Activated naive CD4-positive, alpha-beta T cell treated with anti-CD3 and anti-CD28 coated beads for 36 hours (primary cell): ENCODE data around the gene UBE2E2. TPM values are rescaled to one million over a fixed set of nuclear protein-coding genes. Genes with fewer than 3 reads are reported as not detected.

Source experiments
- CTCF ChIA-PET: fragments of 350-600 bp; sonication (Branson Sonifier 250); formaldehyde crosslinking; loops from one replicate; lab custom pipeline; 2021; ENCODE audit warnings: antibody characterized with exemption; lab: Charles Lee
- DNase-seq: peaks from one replicate; pipeline ENCODE4 v3.0.0-alpha.2; 2020
- H3K27ac Mint-ChIP-seq: one replicate; pipeline ENCODE4 v1.8.0; 2021; ENCODE audit warnings: mild to moderate bottlenecking, mixed read lengths
- H3K27me3 Mint-ChIP-seq: one replicate; pipeline ENCODE4 v1.8.0; 2021; ENCODE audit warnings: low read depth, mixed read lengths
- H3K36me3 Mint-ChIP-seq: one replicate; pipeline ENCODE4 v1.8.0; 2021; ENCODE audit warnings: low read depth, mixed read lengths
- H3K4me1 Mint-ChIP-seq: one replicate; pipeline ENCODE4 v1.8.0; 2021; ENCODE audit warnings: low read depth, mixed read lengths
- H3K4me3 Mint-ChIP-seq: one replicate; pipeline ENCODE4 v1.8.0; 2021; ENCODE audit warnings: mild to moderate bottlenecking, moderate library complexity, mixed read lengths
- H3K9me3 Mint-ChIP-seq: one replicate; pipeline ENCODE4 v1.8.0; 2021; ENCODE audit warnings: mixed read lengths
- intact Hi-C: fragments of 100-400 bp; cut with micrococcal nuclease; formaldehyde crosslinking; loops from one replicate; pipeline ENCODE4 v1.15.1; 2023
- total RNA-seq, 2 experiments: library from RNA; stranded (reverse); gene quantifications; one replicate each; pipeline ENCODE4 v1.2.3, GENCODE V29; 2021

Gene UBE2E2
- total RNA-seq, 2 experiments from 2014 or later: 11.6 to 14.0 TPM

- Mint-ChIP-seq H3K4me3 (no peak overlapping the region), H3K27ac (no peak overlapping the region), H3K9me3 (no peaks in the 10 kb centered on the region), H3K4me1 (no peaks in the 10 kb centered on the region), H3K36me3 (peaks cover under 1% of the 10 kb centered on the region), H3K27me3 (no peaks in the 10 kb centered on the region)
- CTCF ChIA-PET: no interaction called here
- no peak for DNase-seq
- intact Hi-C loops: no loop called here
Measured at GRCh38 chr3:23527326-23527725, 324.2 kb downstream of the UBE2E2 start.

- Mint-ChIP-seq H3K9me3 (no peaks in the 10 kb centered on the region), H3K4me3 (no peak overlapping the region), H3K27me3 (no peaks in the 10 kb centered on the region), H3K36me3 (peaks cover 6% of the 10 kb centered on the region), H3K27ac (no peak overlapping the region), H3K4me1 (no peaks in the 10 kb centered on the region)
- DNase-seq: no peak
- CTCF ChIA-PET: no interaction called here
- intact Hi-C loops: no loop called here
Measured at GRCh38 chr3:23533596-23533995, 330.5 kb downstream of the UBE2E2 start.

- Mint-ChIP-seq H3K4me3 (no peak overlapping the region), H3K36me3 (peaks cover 6% of the 10 kb centered on the region), H3K27me3 (no peaks in the 10 kb centered on the region), H3K4me1 (no peaks in the 10 kb centered on the region), H3K9me3 (no peaks in the 10 kb centered on the region), H3K27ac (no peak overlapping the region)
- CTCF ChIA-PET: no interaction called here
- intact Hi-C loops: no loop called here
- DNase-seq: no peak
Measured at GRCh38 chr3:23533996-23534395, 330.9 kb downstream of the UBE2E2 start.

- Mint-ChIP-seq H3K4me1 (no peaks in the 10 kb centered on the region), H3K36me3 (peaks cover 6% of the 10 kb centered on the region), H3K4me3 (no peak overlapping the region), H3K27ac (no peak overlapping the region), H3K9me3 (no peaks in the 10 kb centered on the region), H3K27me3 (no peaks in the 10 kb centered on the region)
- intact Hi-C loops: no loop called here
- DNase-seq: no peak
- CTCF ChIA-PET: no interaction called here
Measured at GRCh38 chr3:23537101-23537551, 334.0 kb downstream of the UBE2E2 start.

GRCh38 chr3:23539185-23539584 is 336.1 kb downstream of the UBE2E2 start:
- Mint-ChIP-seq H3K4me3 (no peak overlapping the region), H3K9me3 (no peaks in the 10 kb centered on the region), H3K27ac (no peak overlapping the region), H3K27me3 (no peaks in the 10 kb centered on the region), H3K4me1 (no peaks in the 10 kb centered on the region), H3K36me3 (peaks cover 6% of the 10 kb centered on the region)
- intact Hi-C loops: no loop called here
- DNase-seq: no peak
- CTCF ChIA-PET: no interaction called here

- CTCF ChIA-PET: no interaction called here
- no peaks in the 10 kb centered on the region for H3K36me3 Mint-ChIP-seq
- H3K27ac Mint-ChIP-seq: no peak overlapping the region
- H3K4me1 Mint-ChIP-seq: no peaks in the 10 kb centered on the region
- no peak overlapping the region for H3K4me3 Mint-ChIP-seq
- DNase-seq: no peak
- no peaks in the 10 kb centered on the region for H3K9me3 Mint-ChIP-seq
- intact Hi-C loops: no loop called here
- H3K27me3 Mint-ChIP-seq: no peaks in the 10 kb centered on the region
Measured at GRCh38 chr3:23540600-23540999, 337.5 kb downstream of the UBE2E2 start.

GRCh38 chr3:23542079-23542478 is 339.0 kb downstream of the UBE2E2 start:
- H3K27me3 Mint-ChIP-seq: no peaks in the 10 kb centered on the region
- H3K4me3 Mint-ChIP-seq: no peak overlapping the region
- H3K36me3 Mint-ChIP-seq: no peaks in the 10 kb centered on the region
- H3K9me3 Mint-ChIP-seq: no peaks in the 10 kb centered on the region
- no peak overlapping the region for H3K27ac Mint-ChIP-seq
- no peaks in the 10 kb centered on the region for H3K4me1 Mint-ChIP-seq
- intact Hi-C loops: no loop called here
- DNase-seq: no peak
- CTCF ChIA-PET: no interaction called here

- intact Hi-C loops: no loop called here
- Mint-ChIP-seq H3K4me3 (no peak overlapping the region), H3K27me3 (no peaks in the 10 kb centered on the region), H3K4me1 (no peaks in the 10 kb centered on the region), H3K27ac (no peak overlapping the region), H3K36me3 (no peaks in the 10 kb centered on the region), H3K9me3 (no peaks in the 10 kb centered on the region)
- DNase-seq: no peak
- CTCF ChIA-PET: no interaction called here
Measured at GRCh38 chr3:23546181-23546580, 343.1 kb downstream of the UBE2E2 start.

GRCh38 chr3:23547905-23548650 is 345.0 kb downstream of the UBE2E2 start:
- intact Hi-C loops: no loop called here
- Mint-ChIP-seq H3K4me1 (no peaks in the 10 kb centered on the region), H3K36me3 (no peaks in the 10 kb centered on the region), H3K27ac (peak overlapping the region; percentile 10), H3K9me3 (no peaks in the 10 kb centered on the region), H3K4me3 (no peak overlapping the region), H3K27me3 (no peaks in the 10 kb centered on the region)
- DNase-seq: no peak
- CTCF ChIA-PET: no interaction called here

- CTCF ChIA-PET: no interaction called here
- no peak overlapping the region for H3K27ac Mint-ChIP-seq
- no peaks in the 10 kb centered on the region for H3K27me3 Mint-ChIP-seq
- H3K4me1 Mint-ChIP-seq: no peaks in the 10 kb centered on the region
- no peak for DNase-seq
- no peak overlapping the region for H3K4me3 Mint-ChIP-seq
- intact Hi-C loops: no loop called here
- no peaks in the 10 kb centered on the region for H3K9me3 Mint-ChIP-seq
- no peaks in the 10 kb centered on the region for H3K36me3 Mint-ChIP-seq
Measured at GRCh38 chr3:23548706-23549105, 345.6 kb downstream of the UBE2E2 start.

GRCh38 chr3:23549148-23549910 is 346.2 kb downstream of the UBE2E2 start:
- intact Hi-C loops: no loop called here
- H3K27me3 Mint-ChIP-seq: no peaks in the 10 kb centered on the region
- CTCF ChIA-PET: no interaction called here
- H3K27ac Mint-ChIP-seq: no peak overlapping the region
- H3K36me3 Mint-ChIP-seq: no peaks in the 10 kb centered on the region
- DNase-seq: no peak
- no peak overlapping the region for H3K4me3 Mint-ChIP-seq
- no peaks in the 10 kb centered on the region for H3K9me3 Mint-ChIP-seq
- no peaks in the 10 kb centered on the region for H3K4me1 Mint-ChIP-seq

- no peak overlapping the region for H3K4me3 Mint-ChIP-seq
- H3K36me3 Mint-ChIP-seq: no peaks in the 10 kb centered on the region
- no peaks in the 10 kb centered on the region for H3K4me1 Mint-ChIP-seq
- DNase-seq: no peak
- intact Hi-C loops: no loop called here
- no peaks in the 10 kb centered on the region for H3K27me3 Mint-ChIP-seq
- H3K27ac Mint-ChIP-seq: no peak overlapping the region
- peaks cover under 1% of the 10 kb centered on the region for H3K9me3 Mint-ChIP-seq
- CTCF ChIA-PET: no interaction called here
Measured at GRCh38 chr3:23550402-23550801, 347.3 kb downstream of the UBE2E2 start.

GRCh38 chr3:23552506-23552905 is 349.4 kb downstream of the UBE2E2 start:
- DNase-seq: no peak
- Mint-ChIP-seq H3K4me1 (no peaks in the 10 kb centered on the region), H3K27ac (no peak overlapping the region), H3K9me3 (peaks cover 3% of the 10 kb centered on the region), H3K4me3 (no peak overlapping the region), H3K27me3 (no peaks in the 10 kb centered on the region), H3K36me3 (no peaks in the 10 kb centered on the region)
- intact Hi-C loops: no loop called here
- CTCF ChIA-PET: no interaction called here
